HCEC 1CT (cell line): ENCODE results near the gene ZNF778.

ENCODE experiments used
- DNase-seq: peaks from one replicate; pipeline ENCODE4 v3.0.0-alpha.2; 2017

Gene ZNF778

DNA sequence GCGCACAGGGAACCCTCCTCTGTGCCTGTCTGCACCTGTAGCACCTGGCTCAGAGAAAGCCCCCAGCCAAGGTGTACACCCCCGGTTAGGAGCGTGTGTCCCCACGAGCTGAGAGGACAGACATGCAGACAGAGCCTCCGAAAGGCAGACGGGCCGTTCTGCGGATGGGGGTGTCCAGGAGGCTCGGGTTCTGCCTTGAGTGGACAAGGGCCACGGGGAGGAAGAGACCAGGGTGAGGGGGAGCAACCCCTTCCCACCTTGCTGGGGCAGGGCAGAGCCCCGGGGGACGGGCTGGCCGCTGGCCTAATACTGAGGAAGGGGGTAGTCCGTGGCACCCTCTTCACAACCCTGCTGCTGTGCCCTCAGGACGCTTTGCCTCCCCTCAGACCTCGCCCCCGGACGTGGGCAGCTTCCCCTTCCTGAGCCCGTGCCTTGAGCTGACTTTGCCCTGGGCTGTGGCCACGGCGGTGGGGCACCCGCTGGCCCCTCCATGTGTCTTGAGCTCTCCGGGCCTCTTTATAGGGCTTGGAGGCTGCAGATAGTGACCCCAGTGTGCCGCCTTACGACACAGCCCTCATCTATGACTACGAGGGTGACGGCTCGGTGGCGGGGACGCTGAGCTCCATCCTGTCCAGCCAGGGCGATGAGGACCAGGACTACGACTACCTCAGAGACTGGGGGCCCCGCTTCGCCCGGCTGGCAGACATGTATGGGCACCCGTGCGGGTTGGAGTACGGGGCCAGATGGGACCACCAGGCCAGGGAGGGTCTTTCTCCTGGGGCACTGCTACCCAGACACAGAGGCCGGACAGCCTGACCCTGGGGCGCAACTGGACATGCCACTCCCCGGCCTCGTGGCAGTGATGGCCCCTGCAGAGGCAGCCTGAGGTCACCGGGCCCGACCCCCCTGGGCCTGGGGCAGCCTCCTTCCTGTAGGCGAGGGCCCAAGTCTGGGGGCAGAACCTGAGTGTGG is 22.9 kb upstream of the ZNF778 start:
- DNase-seq: no peak

DNA sequence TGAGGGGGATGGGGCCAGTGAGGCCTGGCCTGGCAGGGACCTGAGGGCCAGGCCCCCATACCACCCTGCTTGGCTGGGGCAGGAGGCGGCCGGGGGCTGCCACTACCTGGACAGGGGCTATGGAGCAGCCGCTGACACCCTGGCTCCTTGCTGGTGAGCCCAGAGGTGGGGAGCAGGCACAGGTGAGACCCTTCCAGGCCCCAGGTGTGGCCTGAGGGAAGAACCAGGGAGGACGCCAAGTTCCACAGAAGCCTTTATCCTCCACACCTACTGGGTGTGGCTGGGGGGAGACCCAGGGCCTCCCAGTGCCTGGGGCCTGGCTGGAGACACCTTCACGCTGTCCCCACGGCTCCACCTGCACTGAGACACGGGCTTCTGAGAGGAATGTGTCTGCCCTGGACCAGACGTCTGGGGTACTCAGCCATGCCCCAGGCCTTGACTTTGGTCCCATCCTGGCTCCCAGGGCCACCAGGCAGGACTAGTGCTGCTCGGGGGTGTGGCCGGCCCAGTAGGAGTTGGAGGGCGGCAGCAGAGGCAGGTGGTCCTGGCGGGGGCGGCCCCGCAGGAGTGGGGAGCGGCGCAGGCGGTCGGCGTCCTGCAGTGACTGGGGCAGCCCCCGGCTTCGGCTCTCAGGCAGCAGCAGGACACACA is 21.9 kb upstream of the ZNF778 start:
- no peak for DNase-seq

DNA sequence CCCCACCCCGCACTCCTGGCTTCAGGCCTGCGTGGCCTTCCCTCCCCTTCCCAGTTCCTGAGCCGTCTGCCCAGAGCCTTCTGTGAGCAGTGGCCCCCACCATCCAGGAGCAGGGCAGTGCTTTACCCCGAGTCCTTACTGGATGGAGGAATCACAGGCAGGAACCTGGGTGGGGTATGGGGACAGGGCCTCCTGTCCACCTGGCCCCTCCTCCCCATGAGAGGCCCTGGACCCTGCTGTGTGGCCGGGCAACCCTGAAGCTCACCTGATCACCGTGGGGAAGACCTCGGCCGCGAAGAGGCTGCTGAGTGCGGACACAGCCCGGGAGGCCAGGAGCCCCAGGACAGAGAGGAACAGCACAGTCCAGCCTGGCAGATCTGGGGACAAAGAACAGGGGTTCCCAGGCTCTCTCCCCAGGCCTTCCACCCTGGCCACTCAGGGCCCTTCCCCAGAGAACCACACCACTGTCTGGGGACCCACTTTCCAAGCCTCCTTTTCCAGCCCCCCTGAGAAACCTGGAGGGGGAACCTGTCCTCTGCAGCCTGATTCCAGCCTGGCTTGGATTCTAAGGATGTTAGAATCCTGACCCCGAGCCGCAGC is 20.4 kb upstream of the ZNF778 start:
- no peak for DNase-seq

DNA sequence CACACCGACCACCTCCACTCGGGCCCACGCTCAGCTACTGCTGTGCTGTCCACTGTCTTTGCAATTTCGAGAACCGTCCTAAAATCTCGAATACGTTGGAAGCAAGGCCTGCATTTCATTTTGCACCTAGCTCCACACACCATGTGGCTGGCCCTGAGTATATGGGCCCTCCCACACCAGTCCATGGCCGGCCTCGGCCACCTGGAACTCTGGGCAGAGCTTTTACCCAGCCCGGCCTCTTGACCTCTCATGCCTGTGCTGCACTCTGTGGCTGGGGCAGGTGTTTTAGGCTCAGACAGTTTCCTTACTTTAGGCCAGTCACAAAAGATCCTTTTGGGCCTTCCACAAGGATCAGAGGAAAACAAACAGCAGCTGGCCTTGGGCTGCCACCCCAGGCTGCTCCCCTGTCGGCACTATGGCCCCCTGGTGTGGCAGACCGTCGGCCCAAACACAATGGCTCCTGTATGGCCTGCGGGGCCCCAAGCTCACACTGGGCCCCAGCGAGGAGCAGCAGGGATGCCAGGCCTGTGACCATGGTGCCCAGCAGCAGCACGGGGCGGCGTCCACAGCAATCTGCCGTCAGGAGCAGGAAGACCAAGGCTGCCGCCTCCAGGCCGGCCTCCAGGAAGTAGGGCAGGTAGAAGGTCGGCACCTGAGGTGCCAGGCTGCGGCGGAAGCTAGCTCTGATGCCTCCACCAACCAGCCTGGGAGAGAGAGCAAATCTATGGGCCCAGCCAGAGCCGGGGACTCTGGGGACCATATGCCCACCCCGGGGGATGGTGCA is 19.7 kb upstream of the ZNF778 start:
- DNase-seq: no peak

- no peak for DNase-seq
These were observed 18.9 kb upstream of the ZNF778 start for GRCh38 chr16:89198417-89199240.

- DNase-seq: no peak
These were observed 18.0 kb upstream of the ZNF778 start for GRCh38 chr16:89199241-89200123.

- DNase-seq: no peak
These were observed 17.2 kb upstream of the ZNF778 start, which contains the start of gene SLC22A31 for GRCh38 chr16:89200124-89200849. SLC22A31 (minus strand) TSS chr16:89200537; CDS start chr16:89200501, 36 bp downstream.

GRCh38 chr16:89200850-89201411 is 16.6 kb upstream of the ZNF778 start:
- no peak for DNase-seq

DNA sequence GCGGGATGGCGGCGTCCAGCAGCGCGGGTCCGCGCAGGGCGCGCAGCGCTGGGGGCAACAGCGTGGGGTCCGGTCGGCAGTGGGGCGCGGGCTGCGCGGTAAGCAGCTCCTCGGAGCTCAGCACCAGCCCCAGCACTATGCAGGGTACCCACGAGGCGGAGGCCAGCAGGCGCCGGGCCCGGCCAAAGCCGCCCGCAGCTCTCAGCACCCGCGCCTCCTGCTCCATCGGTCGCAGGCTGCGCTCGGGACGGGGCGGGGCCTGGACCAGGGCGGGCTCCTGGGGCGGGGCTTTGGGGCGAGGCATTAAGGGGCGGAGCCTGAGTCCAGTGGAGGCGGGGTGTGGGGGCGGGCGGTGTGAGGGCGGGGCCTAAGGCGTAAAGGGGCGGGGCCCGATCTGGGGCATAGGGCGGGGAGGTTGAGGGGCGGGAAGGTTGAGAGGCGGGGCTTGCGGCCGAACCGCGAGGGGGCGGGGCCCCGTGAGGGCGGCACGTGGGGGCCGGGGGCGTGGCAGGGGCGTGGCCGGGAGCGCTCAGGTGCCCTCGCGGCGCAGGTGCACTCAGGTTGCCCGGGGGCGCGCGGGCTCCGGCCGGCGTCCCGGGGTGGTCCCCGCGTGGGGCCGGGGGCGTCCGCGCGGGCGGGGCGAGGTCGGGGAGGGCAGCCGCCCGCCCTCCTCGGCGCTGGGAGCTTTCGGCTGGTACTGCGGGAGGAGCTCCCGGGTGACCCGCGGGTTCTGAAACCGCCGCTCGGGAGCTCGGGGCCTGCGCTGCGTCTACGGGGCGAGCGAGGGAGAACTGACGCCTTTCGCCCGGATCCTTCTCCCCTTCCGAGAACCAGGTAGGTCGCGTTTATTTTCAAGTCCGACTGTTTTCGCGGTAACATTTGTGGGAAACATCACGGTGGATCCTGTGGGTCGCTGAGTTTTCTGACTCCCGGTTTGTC is 15.8 kb upstream of the ZNF778 start:
- no peak for DNase-seq

DNA sequence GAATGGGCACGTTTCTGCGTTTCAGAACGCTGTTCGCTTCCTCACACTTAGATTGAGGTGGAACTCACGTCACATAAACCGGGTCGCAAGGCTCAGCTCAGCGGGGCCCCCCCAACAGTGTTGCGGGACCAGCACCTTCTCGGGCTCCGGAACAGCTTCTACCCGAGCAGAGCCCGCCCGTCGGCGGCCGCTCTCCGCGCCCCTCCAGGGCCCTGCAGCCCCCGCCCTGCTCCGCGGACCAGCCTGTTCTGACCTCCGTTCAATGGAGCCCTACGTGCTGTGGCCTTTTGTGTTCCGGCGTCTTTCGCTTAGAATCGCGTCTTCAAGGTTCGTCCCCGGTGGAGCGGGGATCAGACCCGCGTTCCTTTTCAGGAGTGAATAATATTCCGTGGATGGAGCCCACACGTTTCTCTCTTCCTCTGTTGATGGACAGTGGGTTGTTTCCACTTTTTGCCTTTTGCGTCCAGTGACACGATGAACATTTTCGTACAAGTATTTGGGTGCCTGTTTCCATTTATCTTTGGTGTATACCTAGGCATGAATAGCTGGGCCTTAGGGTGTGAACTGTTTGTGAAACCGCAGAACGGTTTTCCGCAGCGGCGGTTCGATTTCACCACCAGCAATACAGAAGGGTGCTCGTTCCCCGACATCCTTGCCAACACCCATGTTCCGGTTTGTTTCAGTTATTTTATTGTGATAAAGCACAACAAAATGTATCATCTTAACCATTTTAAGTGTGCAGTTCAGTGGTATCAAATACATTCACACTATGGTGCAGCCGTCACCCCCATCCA is 14.9 kb upstream of the ZNF778 start:
- no peak for DNase-seq

GRCh38 chr16:89207993-89208392 is 9.5 kb upstream of the ZNF778 start:
- DNase-seq: no peak

GRCh38 chr16:89209522-89210044 is 7.9 kb upstream of the ZNF778 start:
- no peak for DNase-seq

- no peak for DNase-seq
These were observed 7.2 kb upstream of the ZNF778 start for GRCh38 chr16:89210165-89210903.

DNA sequence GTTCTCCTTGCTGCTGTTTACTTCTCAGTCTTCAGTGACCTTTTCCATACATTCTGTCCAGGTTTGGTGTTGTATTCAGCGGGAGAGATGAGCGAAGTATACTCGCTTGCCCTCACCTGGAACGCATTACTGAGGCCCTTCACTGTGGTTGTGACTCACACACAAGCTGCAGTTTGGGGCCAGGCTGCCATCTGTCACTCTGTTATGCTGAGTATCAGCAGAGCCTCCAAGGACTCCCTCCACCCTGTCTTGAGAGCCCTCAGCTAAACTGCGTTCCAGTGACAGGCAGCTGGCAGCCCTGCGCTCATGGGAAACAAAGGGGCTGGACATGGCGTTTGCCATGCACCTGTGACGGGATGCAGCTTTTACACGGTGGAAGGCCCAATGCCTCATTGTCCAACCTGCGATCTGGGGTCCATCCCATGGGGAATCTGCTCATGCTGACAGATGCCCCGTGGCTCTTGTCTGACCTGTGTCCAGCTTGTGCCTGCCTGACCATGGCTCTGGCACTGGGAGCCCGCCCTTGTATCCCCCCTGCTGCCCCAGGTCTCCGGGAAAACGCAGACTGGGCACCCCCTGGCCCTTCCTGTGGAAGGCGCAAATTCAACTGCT is 6.5 kb upstream of the ZNF778 start:
- no peak for DNase-seq

DNA sequence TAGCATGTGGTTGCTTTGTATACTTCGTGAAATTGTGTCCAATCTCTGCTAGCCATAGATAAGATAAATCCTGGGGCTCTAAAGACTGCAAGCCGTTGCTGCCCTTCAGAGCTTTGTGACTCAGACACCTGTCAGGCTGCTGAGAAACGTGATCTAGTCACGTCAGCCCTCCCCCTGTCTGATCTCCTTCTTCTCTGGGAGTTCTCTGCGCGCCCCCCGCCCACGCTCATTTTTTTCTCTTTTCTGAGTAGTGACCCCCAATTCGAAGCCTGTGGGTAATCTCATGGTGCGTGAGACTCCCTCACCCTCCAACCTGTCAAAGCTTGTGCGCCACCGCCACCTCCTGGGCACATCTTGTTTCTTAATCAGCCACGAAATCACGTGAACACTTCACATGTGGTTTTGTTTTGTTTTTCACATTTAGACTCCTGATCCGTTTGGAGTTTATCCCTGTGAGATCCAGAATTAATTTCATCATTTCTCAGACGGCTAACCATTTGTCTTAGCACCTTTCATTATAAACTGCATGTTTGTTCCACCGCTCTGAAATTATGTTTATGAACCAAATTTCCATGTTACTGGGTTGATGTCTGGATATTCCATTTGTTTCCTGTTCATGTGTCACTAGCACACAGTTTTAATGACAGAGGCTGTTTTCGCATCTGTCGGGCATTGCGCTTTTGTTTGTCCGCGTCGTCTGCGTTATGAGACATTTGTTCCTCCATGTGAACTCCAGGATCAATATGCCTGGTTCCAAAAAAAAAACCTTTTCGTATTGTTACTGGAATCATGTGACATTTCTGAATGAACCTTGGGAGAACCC is 977 bp upstream of the ZNF778 start:
- peak; percentile 63 for DNase-seq

GRCh38 chr16:89217138-89217387 is 440 bp upstream of the ZNF778 start:
- no peak for DNase-seq
